Measurements from ENCODE around the gene PTMS. TPM values are rescaled to one million over a fixed set of nuclear protein-coding genes. Genes with fewer than 3 reads are reported as not detected.

Gene PTMS
- total and polyA plus RNA-seq, 4 donors, result 65.6 to 801 (median 249) TPM

- H3K27ac ChIP-seq (ENCODE audit: low read depth in 1 of 2, low read length in 1 of 2), result no peak overlapping the region
- H3K27me3 ChIP-seq (ENCODE audit: control insufficient read depth in 3 of 3, insufficient read depth in 3 of 3, low read length in 2 of 3), result peaks cover 0 to 12% (median 3%) of the 10 kb centered on the region in 3 donors
- DNase-seq (no peak), ATAC-seq (ENCODE audit: insufficient read depth, low FRiP score) (no peak)
- peaks cover 0 to 27% (median 8%) of the 10 kb centered on the region in 4 donors for H3K36me3 ChIP-seq (ENCODE audit: control insufficient read depth in 4 of 4, insufficient read depth in 4 of 4, low read length in 4 of 4)
- no peak overlapping the region for H3K9ac ChIP-seq (ENCODE audit: insufficient read depth in 1 of 2, low read length in 2 of 2)
- WGBS, 2 donors, result 86 to 100% methylated on average over 5 of the region's 5 CpGs
- H3K9me3 ChIP-seq (ENCODE audit: control insufficient read depth in 4 of 4, insufficient read depth in 3 of 4, low read length in 3 of 4), result peaks cover 0 to 4% (median 0%) of the 10 kb centered on the region in 4 donors
- H3K4me3 ChIP-seq, result no peak overlapping the region
- no peak for TF ChIP-seq CTCF (IDR thresholded peaks at IDR 0.05; ENCODE audit: control extremely low read depth, extremely low read depth)
- peaks cover 0 to 17% (median 9%) of the 10 kb centered on the region in 5 donors for H3K4me1 ChIP-seq (ENCODE audit: control insufficient read depth in 5 of 5, insufficient read depth in 5 of 5, low read length in 5 of 5)
These were observed 54.0 kb downstream of the PTMS start for GRCh38 chr12:6820166-6820565.

Other genes with a start within 250 kb of the PTMS start
- 1,000 to 10,000 TPM in 1 of 2 donors, 100 to 1,000 TPM in 1; 843 to 1,983 TPM for gene GAPDH, start 231.8 kb upstream of the PTMS start, total RNA-seq
- gene GAPDH, start 231.8 kb upstream of the PTMS start, polyA plus RNA-seq, result 1,000 to 10,000 TPM; 1,405 to 3,540 TPM
- 10 to 100 TPM; 10.0 to 25.1 TPM for gene IFFO1, start 210.3 kb upstream of the PTMS start, total RNA-seq
- 10 to 100 TPM; 24.4 to 26.7 TPM for gene IFFO1, start 210.3 kb upstream of the PTMS start, polyA plus RNA-seq
- 10 to 100 TPM in 1 of 2 donors, 1 to 10 TPM in 1; 7.9 to 36.0 TPM for gene NOP2, start 198.1 kb upstream of the PTMS start, total RNA-seq
- gene NOP2, start 198.1 kb upstream of the PTMS start, polyA plus RNA-seq, result 10 to 100 TPM; 30.7 to 37.6 TPM
- gene CHD4, start 159.0 kb upstream of the PTMS start, total RNA-seq, result 100 to 1,000 TPM; 198 TPM
- 100 to 1,000 TPM in 1 of 2 donors, 10 to 100 TPM in 1; 82.0 to 182 TPM for gene CHD4, start 159.0 kb upstream of the PTMS start, polyA plus RNA-seq
- gene LPAR5, start 130.4 kb upstream of the PTMS start, total RNA-seq, result 1 to 10 TPM; 1.9 to 2.8 TPM
- 1 to 10 TPM in 1 of 2 donors, under 1 TPM in 1; 0.51 to 1.2 TPM for gene LPAR5, start 130.4 kb upstream of the PTMS start, polyA plus RNA-seq
- gene ACRBP, start 118.9 kb upstream of the PTMS start, total RNA-seq, result 1 to 10 TPM; 1.6 to 6.1 TPM
- 1 to 10 TPM in 1 of 2 donors, under 1 TPM in 1; 0.93 to 8.7 TPM for gene ACRBP, start 118.9 kb upstream of the PTMS start, polyA plus RNA-seq
- 10 to 100 TPM; 22.4 to 74.3 TPM for gene ING4, start 103.2 kb upstream of the PTMS start, total RNA-seq
- gene ING4, start 103.2 kb upstream of the PTMS start, polyA plus RNA-seq, result 10 to 100 TPM; 20.3 to 31.7 TPM
- 10 to 100 TPM; 29.2 to 50.8 TPM for gene ZNF384, start 77.0 kb upstream of the PTMS start, total RNA-seq
- gene ZNF384, start 77.0 kb upstream of the PTMS start, polyA plus RNA-seq, result 10 to 100 TPM; 29.0 to 34.4 TPM
- gene PIANP, start 65.5 kb upstream of the PTMS start, total RNA-seq, result 1 to 10 TPM in 1 of 2 donors, under 1 TPM in 1; 0.25 to 1.4 TPM
- gene PIANP, start 65.5 kb upstream of the PTMS start, polyA plus RNA-seq, result under 1 TPM; 0.23 to 0.37 TPM
- 10 to 100 TPM; 40.1 to 74.7 TPM for gene COPS7A, start 42.3 kb upstream of the PTMS start, total RNA-seq
- gene COPS7A, start 42.3 kb upstream of the PTMS start, polyA plus RNA-seq, result 10 to 100 TPM; 53.4 to 69.0 TPM
- gene MLF2, start 13.2 kb upstream of the PTMS start, total RNA-seq, result 100 to 1,000 TPM in 1 of 2 donors, 10 to 100 TPM in 1; 95.9 to 160 TPM
- 100 to 1,000 TPM; 169 to 171 TPM for gene MLF2, start 13.2 kb upstream of the PTMS start, polyA plus RNA-seq
- gene LAG3, start 6.2 kb downstream of the PTMS start, total RNA-seq, result 1 to 10 TPM in 1 of 2 donors, under 1 TPM in 1; 0.82 to 1.7 TPM
- 1 to 10 TPM; 1.2 to 1.7 TPM for gene LAG3, start 6.2 kb downstream of the PTMS start, polyA plus RNA-seq
- gene CD4, start 23.2 kb downstream of the PTMS start, total RNA-seq, result 10 to 100 TPM; 60.6 to 83.7 TPM
- gene CD4, start 23.2 kb downstream of the PTMS start, polyA plus RNA-seq, result 10 to 100 TPM; 20.6 to 45.5 TPM
- gene GPR162, start 55.5 kb downstream of the PTMS start, total RNA-seq, result 10 to 100 TPM; 23.4 to 36.0 TPM
- 10 to 100 TPM; 22.8 to 24.6 TPM for gene GPR162, start 55.5 kb downstream of the PTMS start, polyA plus RNA-seq
- gene P3H3, start 62.0 kb downstream of the PTMS start, total RNA-seq, result 10 to 100 TPM; 16.1 to 23.3 TPM
- gene P3H3, start 62.0 kb downstream of the PTMS start, polyA plus RNA-seq, result 10 to 100 TPM in 1 of 2 donors, 1 to 10 TPM in 1; 9.3 to 12.2 TPM
- 1 to 10 TPM; 1.3 to 3.3 TPM for gene GNB3, start 74.6 kb downstream of the PTMS start, total RNA-seq
- gene GNB3, start 74.6 kb downstream of the PTMS start, polyA plus RNA-seq, result 1 to 10 TPM; 1.2 to 2.0 TPM
- gene CDCA3, start 84.9 kb downstream of the PTMS start, total RNA-seq, result 1 to 10 TPM; 1.3 to 3.5 TPM
- gene CDCA3, start 84.9 kb downstream of the PTMS start, polyA plus RNA-seq, result 1 to 10 TPM; 2.2 to 4.1 TPM
- gene USP5, start 85.8 kb downstream of the PTMS start, total RNA-seq, result 10 to 100 TPM; 35.3 to 92.1 TPM
- gene USP5, start 85.8 kb downstream of the PTMS start, polyA plus RNA-seq, result 10 to 100 TPM; 24.8 to 38.1 TPM
- gene TPI1, start 101.2 kb downstream of the PTMS start, total RNA-seq, result 100 to 1,000 TPM; 256 to 507 TPM
- 1,000 to 10,000 TPM in 1 of 2 donors, 100 to 1,000 TPM in 1; 362 to 1,097 TPM for gene TPI1, start 101.2 kb downstream of the PTMS start, polyA plus RNA-seq
- 10 to 100 TPM; 25.3 to 37.5 TPM for gene SPSB2, start 106.9 kb downstream of the PTMS start, total RNA-seq
- gene SPSB2, start 106.9 kb downstream of the PTMS start, polyA plus RNA-seq, result 10 to 100 TPM; 21.0 to 39.8 TPM
- gene LRRC23, start 138.5 kb downstream of the PTMS start, total RNA-seq, result 10 to 100 TPM; 48.7 to 61.0 TPM
- gene LRRC23, start 138.5 kb downstream of the PTMS start, polyA plus RNA-seq, result 10 to 100 TPM; 29.6 to 35.5 TPM
- 10 to 100 TPM; 14.4 to 41.9 TPM for gene ENO2, start 148.2 kb downstream of the PTMS start, total RNA-seq
- 10 to 100 TPM; 26.8 to 34.8 TPM for gene ENO2, start 148.2 kb downstream of the PTMS start, polyA plus RNA-seq
- 100 to 1,000 TPM in 1 of 2 donors, 10 to 100 TPM in 1; 72.1 to 113 TPM for gene ATN1, start 161.6 kb downstream of the PTMS start, total RNA-seq
- gene ATN1, start 161.6 kb downstream of the PTMS start, polyA plus RNA-seq, result 10 to 100 TPM; 63.5 to 87.5 TPM
- gene RNU7-1, start 177.5 kb downstream of the PTMS start, total RNA-seq, result not detected
- gene RNU7-1, start 177.5 kb downstream of the PTMS start, polyA plus RNA-seq, result not detected
- 100 to 1,000 TPM in 1 of 2 donors, 10 to 100 TPM in 1; 92.9 to 196 TPM for gene C12orf57, start 177.7 kb downstream of the PTMS start, total RNA-seq
- gene C12orf57, start 177.7 kb downstream of the PTMS start, polyA plus RNA-seq, result 100 to 1,000 TPM; 370 to 437 TPM
- gene PTPN6, start 185.0 kb downstream of the PTMS start, total RNA-seq, result 100 to 1,000 TPM in 1 of 2 donors, 10 to 100 TPM in 1; 38.2 to 140 TPM
- gene PTPN6, start 185.0 kb downstream of the PTMS start, polyA plus RNA-seq, result 100 to 1,000 TPM; 201 to 222 TPM
- gene PHB2, start 204.3 kb downstream of the PTMS start, total RNA-seq, result 100 to 1,000 TPM; 103 to 154 TPM
- gene PHB2, start 204.3 kb downstream of the PTMS start, polyA plus RNA-seq, result 100 to 1,000 TPM; 129 to 149 TPM
- 10 to 100 TPM; 25.2 to 56.3 TPM for gene EMG1, start 204.6 kb downstream of the PTMS start, total RNA-seq
- 10 to 100 TPM; 38.6 to 42.0 TPM for gene EMG1, start 204.6 kb downstream of the PTMS start, polyA plus RNA-seq

Measured in lung (tissue), 12 donors.